HG03159 (cell line): ENCODE results near the gene ESAM.

Experiments used
- ATAC-seq: cut with Tn5 transposase; IDR thresholded peaks from one replicate; pipeline ENCODE4 v1.9.1; 2021; ENCODE audit warnings: mild to moderate bottlenecking, moderate library complexity; ENCODE audit not compliant: unreplicated experiment

The ESAM gene

GRCh38 chr11:124762105-124762623 lies at the start of gene ESAM:
Gene ESAM (minus strand): TSS chr11:124762290. CDS start chr11:124762154, 136 bp downstream.
- peak; percentile 58 for ATAC-seq

GRCh38 chr11:124811399-124812125 lies 49.5 kb upstream of the ESAM start:
- no peak for ATAC-seq

- ATAC-seq = no peak
Measured at GRCh38 chr11:124807660-124808270, 45.7 kb upstream of the ESAM start.

- ATAC-seq = no peak
Measured at GRCh38 chr11:124807201-124807600, 45.1 kb upstream of the ESAM start.

GRCh38 chr11:124804884-124805283 lies 42.8 kb upstream of the ESAM start:
- ATAC-seq = no peak

- ATAC-seq = no peak
Measured at GRCh38 chr11:124801636-124802312, 39.7 kb upstream of the ESAM start.

GRCh38 chr11:124801014-124801413 lies 38.9 kb upstream of the ESAM start:
- ATAC-seq = no peak

- peak; percentile 89 for ATAC-seq
Measured at GRCh38 chr11:124800226-124800929, 38.3 kb upstream of the ESAM start, which contains the start of gene MSANTD2. Gene MSANTD2 (minus strand): TSS chr11:124800406. CDS start chr11:124800380, 26 bp downstream.

- ATAC-seq = peak; percentile 43
Measured at GRCh38 chr11:124799348-124800225, 37.5 kb upstream of the ESAM start.

GRCh38 chr11:124798991-124799347 lies 36.9 kb upstream of the ESAM start:
- ATAC-seq = peak; percentile 27

GRCh38 chr11:124796312-124796711 lies 34.2 kb upstream of the ESAM start:
- no peak for ATAC-seq

- peak; percentile 44 for ATAC-seq
Measured at GRCh38 chr11:124793466-124794278, 31.6 kb upstream of the ESAM start.

GRCh38 chr11:124791626-124792341 lies 29.7 kb upstream of the ESAM start:
- ATAC-seq = peak; percentile 83

GRCh38 chr11:124788521-124788920 lies 26.4 kb upstream of the ESAM start:
- no peak for ATAC-seq

GRCh38 chr11:124784051-124784450 lies 22.0 kb upstream of the ESAM start:
- ATAC-seq = no peak

GRCh38 chr11:124783002-124783401 lies 20.9 kb upstream of the ESAM start:
- ATAC-seq = no peak

GRCh38 chr11:124779568-124779967 lies 17.5 kb upstream of the ESAM start:
- no peak for ATAC-seq

- ATAC-seq = no peak
Measured at GRCh38 chr11:124778281-124778680, 16.2 kb upstream of the ESAM start.
